ENCODE data around the gene GUCY1B1. TPM values are rescaled to one million over a fixed set of nuclear protein-coding genes. Genes with fewer than 3 reads are reported as not detected.

Gene GUCY1B1
- total RNA-seq, 1 experiment from 2014 or later: 0.50 TPM

DNA sequence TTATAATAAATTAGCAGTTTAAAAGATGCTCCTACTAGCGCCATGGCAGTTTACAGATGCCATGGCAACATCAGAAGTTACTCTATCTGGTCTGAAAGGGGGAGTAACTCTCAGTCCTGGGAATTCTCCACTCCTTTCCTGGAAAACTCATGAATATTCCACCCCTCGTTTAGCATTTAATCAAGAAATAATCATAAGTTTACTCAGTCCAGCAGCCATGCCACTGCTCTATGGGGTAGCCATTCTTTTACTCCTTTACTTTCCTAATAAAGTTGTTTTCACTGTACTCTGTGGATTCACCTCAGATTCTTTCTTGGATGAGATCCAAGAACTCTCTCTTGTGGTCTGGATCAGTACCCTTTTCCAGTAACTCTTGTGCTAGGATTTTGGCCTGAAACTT, 52.3 kb downstream of the GUCY1B1 start:
- Histone ChIP-seq H3K4me1 (ENCODE audit: insufficient read depth, low read length) (no peaks in the 10 kb centered on the region), H2AK5ac (ENCODE audit: insufficient read length, low read length) (no peak overlapping the region), H3K27me3 (ENCODE audit: insufficient read depth, low read length) (no peaks in the 10 kb centered on the region), H4K8ac (replicated peaks; ENCODE audit: insufficient read length, low read depth, low read length) (no peak overlapping the region), H2BK12ac (ENCODE audit: insufficient read length, low read depth, low read length) (no peak overlapping the region), H2BK120ac (ENCODE audit: low read depth, low read length, poor library complexity, severe bottlenecking) (no peak overlapping the region), H3K56ac (ENCODE audit: insufficient read length, low read depth, low read length) (no peak overlapping the region), H3K23ac (ENCODE audit: insufficient read length, low read depth, low read length) (no peak overlapping the region), H3K9ac (ENCODE audit: extremely low read depth, insufficient read length, low read length) (no peak overlapping the region), H2BK20ac (ENCODE audit: low read depth, low read length, poor library complexity, severe bottlenecking) (no peak overlapping the region), H2BK15ac (ENCODE audit: low read depth, low read length) (no peak overlapping the region), H3K79me1 (ENCODE audit: insufficient read depth, low read depth, low read length, poor library complexity, severe bottlenecking) (no peaks in the 10 kb centered on the region), H3K18ac (ENCODE audit: insufficient read length, low read depth, low read length) (no peak overlapping the region), H4K5ac (ENCODE audit: insufficient read length, low read depth, low read length) (no peak overlapping the region), H3K27ac (ENCODE audit: insufficient read length, low read depth, low read length) (no peak overlapping the region), H4K20me1 (ENCODE audit: control insufficient read depth, insufficient read depth, insufficient read length) (no peaks in the 10 kb centered on the region), H3K4me2 (ENCODE audit: insufficient read depth, insufficient read length, low read length) (no peak overlapping the region), H2AFZ (ENCODE audit: low read length) (no peak overlapping the region), H3K23me2 (ENCODE audit: insufficient read length, low read depth, low read length, poor library complexity, severe bottlenecking) (no peaks in the 10 kb centered on the region), H3T11ph (ENCODE audit: low read length) (no peak overlapping the region), H2BK5ac (ENCODE audit: insufficient read length, low read length) (no peak overlapping the region), H3K79me2 (ENCODE audit: insufficient read depth, low read length) (no peaks in the 10 kb centered on the region), H3K4ac (ENCODE audit: low read depth, low read length) (no peak overlapping the region), H3K14ac (ENCODE audit: insufficient read depth, low read length) (no peak overlapping the region), H4K91ac (ENCODE audit: insufficient read length, low read depth, low read length) (no peak overlapping the region), H3K9me3 (ENCODE audit: control insufficient read depth, low read depth, low read length) (no peaks in the 10 kb centered on the region)
- no CpG with 5 or more reads among the region's 2 CpGs for WGBS (ENCODE audit: extremely low coverage, insufficient read length, low lambda C conversion rate)
- TF ChIP-seq, protein P1, sequence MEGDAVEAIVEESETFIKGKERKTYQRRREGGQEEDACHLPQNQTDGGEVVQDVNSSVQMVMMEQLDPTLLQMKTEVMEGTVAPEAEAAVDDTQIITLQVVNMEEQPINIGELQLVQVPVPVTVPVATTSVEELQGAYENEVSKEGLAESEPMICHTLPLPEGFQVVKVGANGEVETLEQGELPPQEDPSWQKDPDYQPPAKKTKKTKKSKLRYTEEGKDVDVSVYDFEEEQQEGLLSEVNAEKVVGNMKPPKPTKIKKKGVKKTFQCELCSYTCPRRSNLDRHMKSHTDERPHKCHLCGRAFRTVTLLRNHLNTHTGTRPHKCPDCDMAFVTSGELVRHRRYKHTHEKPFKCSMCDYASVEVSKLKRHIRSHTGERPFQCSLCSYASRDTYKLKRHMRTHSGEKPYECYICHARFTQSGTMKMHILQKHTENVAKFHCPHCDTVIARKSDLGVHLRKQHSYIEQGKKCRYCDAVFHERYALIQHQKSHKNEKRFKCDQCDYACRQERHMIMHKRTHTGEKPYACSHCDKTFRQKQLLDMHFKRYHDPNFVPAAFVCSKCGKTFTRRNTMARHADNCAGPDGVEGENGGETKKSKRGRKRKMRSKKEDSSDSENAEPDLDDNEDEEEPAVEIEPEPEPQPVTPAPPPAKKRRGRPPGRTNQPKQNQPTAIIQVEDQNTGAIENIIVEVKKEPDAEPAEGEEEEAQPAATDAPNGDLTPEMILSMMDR (conservative IDR thresholded peaks at IDR 0.05): no peak
- no peaks in the 10 kb centered on the region for H3K4me1 Mint-ChIP-seq
- no peak for DNase-seq
- H3K27me3 Mint-ChIP-seq (ENCODE audit: low read depth): no peaks in the 10 kb centered on the region
- no peak overlapping the region for H3K4me3 Mint-ChIP-seq
- H3K9me3 Mint-ChIP-seq: no peaks in the 10 kb centered on the region
- H3K27ac Mint-ChIP-seq: no peak overlapping the region
- H3K36me3 Mint-ChIP-seq (ENCODE audit: insufficient read depth in 1 of 3, low read depth in 3 of 3): no peaks in the 10 kb centered on the region

All from H9 (cell line).